ENCODE data around the gene SLC12A8. TPM values are rescaled to one million over a fixed set of nuclear protein-coding genes. Genes with fewer than 3 reads are reported as not detected.

Gene SLC12A8
- total RNA-seq, 2 experiments from 2014 or later, result 1.1 to 1.6 TPM

GRCh38 chr3:125117631-125118191, 94.8 kb downstream of the SLC12A8 start:
- DNase-seq (no peak), ATAC-seq (no peak)
- CTCF ChIA-PET, result interaction anchor here (0.6 to 1.6 kb wide), 2 partner anchors 8 to 142 kb away, joined by 3 to 5 read pairs; no protein-coding TSS in a partner anchor
- Mint-ChIP-seq H3K27me3 (peaks cover 9% of the 10 kb centered on the region), H3K36me3 (ENCODE audit: low read depth) (no peaks in the 10 kb centered on the region), H3K4me1 (ENCODE audit: low read depth) (peaks cover 54% of the 10 kb centered on the region), H3K9me3 (no peaks in the 10 kb centered on the region), H3K4me3 (no peak overlapping the region), H3K27ac (no peak overlapping the region)
- TF ChIP-seq, protein P1, sequence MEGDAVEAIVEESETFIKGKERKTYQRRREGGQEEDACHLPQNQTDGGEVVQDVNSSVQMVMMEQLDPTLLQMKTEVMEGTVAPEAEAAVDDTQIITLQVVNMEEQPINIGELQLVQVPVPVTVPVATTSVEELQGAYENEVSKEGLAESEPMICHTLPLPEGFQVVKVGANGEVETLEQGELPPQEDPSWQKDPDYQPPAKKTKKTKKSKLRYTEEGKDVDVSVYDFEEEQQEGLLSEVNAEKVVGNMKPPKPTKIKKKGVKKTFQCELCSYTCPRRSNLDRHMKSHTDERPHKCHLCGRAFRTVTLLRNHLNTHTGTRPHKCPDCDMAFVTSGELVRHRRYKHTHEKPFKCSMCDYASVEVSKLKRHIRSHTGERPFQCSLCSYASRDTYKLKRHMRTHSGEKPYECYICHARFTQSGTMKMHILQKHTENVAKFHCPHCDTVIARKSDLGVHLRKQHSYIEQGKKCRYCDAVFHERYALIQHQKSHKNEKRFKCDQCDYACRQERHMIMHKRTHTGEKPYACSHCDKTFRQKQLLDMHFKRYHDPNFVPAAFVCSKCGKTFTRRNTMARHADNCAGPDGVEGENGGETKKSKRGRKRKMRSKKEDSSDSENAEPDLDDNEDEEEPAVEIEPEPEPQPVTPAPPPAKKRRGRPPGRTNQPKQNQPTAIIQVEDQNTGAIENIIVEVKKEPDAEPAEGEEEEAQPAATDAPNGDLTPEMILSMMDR (IDR thresholded peaks at IDR 0.05), result no peak
- POLR2A ChIA-PET, result no interaction called here
- intact Hi-C loops (cut with micrococcal nuclease), result no loop called here

GRCh38 chr3:125116311-125117080, 96.1 kb downstream of the SLC12A8 start:
- no peak for ATAC-seq
- intact Hi-C loops (cut with micrococcal nuclease), result no loop called here
- no peak overlapping the region for H3K4me3 Mint-ChIP-seq
- peaks cover 11% of the 10 kb centered on the region for H3K27me3 Mint-ChIP-seq
- TF ChIP-seq, protein P1 (IDR thresholded peaks at IDR 0.05), result no peak
- no peaks in the 10 kb centered on the region for H3K9me3 Mint-ChIP-seq
- no peak for DNase-seq
- ChIA-PET CTCF (interaction anchor here (1.3 to 1.6 kb wide), 2 partner anchors 9 to 26 kb away, joined by 3 to 5 read pairs; no protein-coding TSS in a partner anchor), POLR2A (no interaction called here)
- no peak overlapping the region for H3K27ac Mint-ChIP-seq
- H3K36me3 Mint-ChIP-seq (ENCODE audit: low read depth), result no peaks in the 10 kb centered on the region
- peaks cover 48% of the 10 kb centered on the region for H3K4me1 Mint-ChIP-seq (ENCODE audit: low read depth)

- intact Hi-C loops (cut with micrococcal nuclease), result no loop called here
- Mint-ChIP-seq H3K9me3 (no peaks in the 10 kb centered on the region), H3K4me3 (no peak overlapping the region), H3K27ac (no peak overlapping the region), H3K36me3 (ENCODE audit: low read depth) (no peaks in the 10 kb centered on the region), H3K4me1 (ENCODE audit: low read depth) (peaks cover 48% of the 10 kb centered on the region), H3K27me3 (peaks cover 11% of the 10 kb centered on the region)
- ATAC-seq (no peak), DNase-seq (no peak)
- ChIA-PET CTCF (interaction anchor here (0.9 to 1.5 kb wide), 3 partner anchors 10 to 35 kb away, joined by 3 to 4 read pairs (median 3); no protein-coding TSS in a partner anchor), POLR2A (no interaction called here)
- TF ChIP-seq, protein P1 (IDR thresholded peaks at IDR 0.05), result no peak
These were observed 96.9 kb downstream of the SLC12A8 start for GRCh38 chr3:125115640-125116039.

- intact Hi-C loops (cut with micrococcal nuclease), result no loop called here
- Mint-ChIP-seq H3K27ac (no peak overlapping the region), H3K27me3 (peaks cover 14% of the 10 kb centered on the region), H3K4me1 (ENCODE audit: low read depth) (peaks cover 46% of the 10 kb centered on the region), H3K4me3 (no peak overlapping the region), H3K36me3 (ENCODE audit: low read depth) (no peaks in the 10 kb centered on the region), H3K9me3 (no peaks in the 10 kb centered on the region)
- CTCF ChIA-PET, result interaction anchor here (1.5 kb wide), 1 partner anchor 10 kb away, joined by 3 read pairs; no protein-coding TSS in a partner anchor
- TF ChIP-seq, protein P1 (IDR thresholded peaks at IDR 0.05), result no peak
- POLR2A ChIA-PET, result no interaction called here
- DNase-seq, result no peak
- no peak for ATAC-seq
These were observed 99.6 kb downstream of the SLC12A8 start for GRCh38 chr3:125112981-125113380.
